H9 (cell line): ENCODE measurements around the gene PIBF1. TPM values are rescaled to one million over a fixed set of nuclear protein-coding genes. Genes with fewer than 3 reads are reported as not detected.
A peak's percentile ranks its signal among the peaks of the same experiment; 100 is the strongest.

ENCODE experiments used
- DNase-seq: peaks from one replicate; pipeline ENCODE4 v3.0.0-alpha.2; 2017
- H2AFZ ChIP-seq: one replicate; pipeline ENCODE4 v1.6.1; 2013; ENCODE audit warnings: mild to moderate bottlenecking, low read length, control low read depth, moderate library complexity
- H2AK5ac ChIP-seq: 2 replicates; pipeline ENCODE4 v1.6.1; 2013; ENCODE audit warnings: low read length, control low read depth, mixed read lengths; ENCODE audit not compliant: insufficient read length
- H2BK120ac ChIP-seq: one replicate; pipeline ENCODE4 v1.6.1; 2013; ENCODE audit warnings: low read depth, mild to moderate bottlenecking, low read length, control low read depth, inconsistent platforms; ENCODE audit not compliant: poor library complexity, severe bottlenecking
- H2BK12ac ChIP-seq: 2 replicates; pipeline ENCODE4 v1.6.1; 2013; ENCODE audit warnings: low read length, control low read depth, mixed read lengths, low read depth; ENCODE audit not compliant: insufficient read length
- H2BK15ac ChIP-seq: 2 replicates; pipeline ENCODE4 v1.6.1; 2013; ENCODE audit warnings: low read depth, low read length, control low read depth
- H2BK20ac ChIP-seq: one replicate; pipeline ENCODE4 v1.6.1; 2013; ENCODE audit warnings: low read depth, mild to moderate bottlenecking, low read length, control low read depth, inconsistent platforms; ENCODE audit not compliant: poor library complexity, severe bottlenecking
- H2BK5ac ChIP-seq: 2 replicates; pipeline ENCODE4 v1.6.1; 2013; ENCODE audit warnings: low read length, control low read depth, mixed read lengths; ENCODE audit not compliant: insufficient read length
- H3K14ac ChIP-seq: 2 replicates; pipeline ENCODE4 v1.6.1; 2013; ENCODE audit warnings: low read length, control low read depth; ENCODE audit not compliant: insufficient read depth
- H3K18ac ChIP-seq: 2 replicates; pipeline ENCODE4 v1.6.1; 2013; ENCODE audit warnings: low read depth, mild to moderate bottlenecking, mixed read lengths, low read length, control low read depth; ENCODE audit not compliant: insufficient read length
- H3K23ac ChIP-seq: 2 replicates; pipeline ENCODE4 v1.6.1; 2013; ENCODE audit warnings: low read length, control low read depth, mixed read lengths, low read depth; ENCODE audit not compliant: insufficient read length
- H3K23me2 ChIP-seq: 2 replicates; pipeline ENCODE4 v1.6.1; 2013; ENCODE audit warnings: low read depth, mild to moderate bottlenecking, mixed read lengths, low read length, control low read depth; ENCODE audit not compliant: insufficient read length, poor library complexity, severe bottlenecking
- H3K27ac ChIP-seq: 2 replicates; pipeline ENCODE4 v1.5.1; 2013; ENCODE audit warnings: low read length, control low read depth, mixed read lengths, low read depth; ENCODE audit not compliant: insufficient read length
- H3K27me3 ChIP-seq: 2 replicates; pipeline ENCODE4 v1.6.1; 2013; ENCODE audit warnings: low read length, control low read depth, inconsistent platforms; ENCODE audit not compliant: insufficient read depth
- H3K4ac ChIP-seq: 2 replicates; pipeline ENCODE4 v1.6.1; 2013; ENCODE audit warnings: low read depth, mild to moderate bottlenecking, control low read depth, inconsistent platforms, low read length, moderate library complexity
- H3K4me1 ChIP-seq: 2 replicates; pipeline ENCODE4 v1.6.1; 2013; ENCODE audit warnings: low read length, control low read depth, inconsistent platforms; ENCODE audit not compliant: insufficient read depth
- H3K4me2 ChIP-seq: 2 replicates; pipeline ENCODE4 v1.6.1; 2013; ENCODE audit warnings: low read length, control low read depth, mixed read lengths; ENCODE audit not compliant: insufficient read length, insufficient read depth
- H3K56ac ChIP-seq: 2 replicates; pipeline ENCODE4 v1.6.1; 2013; ENCODE audit warnings: low read depth, mild to moderate bottlenecking, mixed read lengths, low read length, control low read depth; ENCODE audit not compliant: insufficient read length
- H3K79me1 ChIP-seq: 2 replicates; pipeline ENCODE4 v1.6.1; 2013; ENCODE audit warnings: low read depth, mild to moderate bottlenecking, moderate library complexity, low read length, control low read depth, inconsistent platforms; ENCODE audit not compliant: insufficient read depth, poor library complexity, severe bottlenecking
- H3K79me2 ChIP-seq: 2 replicates; pipeline ENCODE4 v1.6.1; 2013; ENCODE audit warnings: low read length, control low read depth, inconsistent platforms; ENCODE audit not compliant: insufficient read depth
- H3K9ac ChIP-seq: 2 replicates; pipeline ENCODE4 v1.6.1; 2013; ENCODE audit warnings: low read length, control low read depth, mixed read lengths; ENCODE audit not compliant: insufficient read length; ENCODE audit errors: extremely low read depth
- H3K9me3 ChIP-seq: one replicate; pipeline ENCODE4 v1.6.1; 2013; ENCODE audit warnings: low read depth, low read length, inconsistent platforms; ENCODE audit not compliant: control insufficient read depth
- H3T11ph ChIP-seq: one replicate; pipeline ENCODE4 v1.6.1; 2013; ENCODE audit warnings: mild to moderate bottlenecking, low read length, control low read depth, inconsistent platforms
- H4K20me1 ChIP-seq: one replicate; pipeline ENCODE4 v1.6.1; 2013; ENCODE audit not compliant: control insufficient read depth, insufficient read length, insufficient read depth
- H4K5ac ChIP-seq: 2 replicates; pipeline ENCODE4 v1.6.1; 2013; ENCODE audit warnings: low read depth, mild to moderate bottlenecking, mixed read lengths, low read length, control low read depth; ENCODE audit not compliant: insufficient read length
- H4K8ac ChIP-seq: replicated peaks from 2 replicates; pipeline ENCODE4 v1.6.1; 2013; ENCODE audit warnings: low read length, control low read depth, mixed read lengths, low read depth; ENCODE audit not compliant: insufficient read length
- H4K91ac ChIP-seq: 2 replicates; pipeline ENCODE4 v1.6.1; 2013; ENCODE audit warnings: low read depth, mild to moderate bottlenecking, moderate library complexity, mixed read lengths, low read length, control low read depth; ENCODE audit not compliant: insufficient read length
- H3K27ac Mint-ChIP-seq, 3 experiments: 2 replicates in 2 of 3; 3 replicates in 1 of 3; pipeline ENCODE4 v1.8.0; 2020 to 2021; ENCODE audit warnings: mixed read lengths in 3 of 3, mild to moderate bottlenecking in 1 of 3, moderate library complexity in 1 of 3
- H3K27me3 Mint-ChIP-seq: 2 replicates; pipeline ENCODE4 v1.8.0; 2021; ENCODE audit warnings: low read depth, mild to moderate bottlenecking, moderate library complexity, mixed read lengths
- H3K36me3 Mint-ChIP-seq, 3 experiments: 2 replicates in 2 of 3; 3 replicates in 1 of 3; pipeline ENCODE4 v1.8.0; 2020 to 2021; ENCODE audit warnings: low read depth in 3 of 3, mixed read lengths in 3 of 3; ENCODE audit not compliant: insufficient read depth in 1 of 3
- H3K4me1 Mint-ChIP-seq, 2 experiments: 2 replicates each; pipeline ENCODE4 v1.8.0; 2020; ENCODE audit warnings: mixed read lengths in 2 of 2
- H3K4me3 Mint-ChIP-seq, 2 experiments: 2 replicates in 1 of 2; 3 replicates in 1 of 2; pipeline ENCODE4 v1.8.0; 2020 to 2021; ENCODE audit warnings: mild to moderate bottlenecking in 2 of 2, mixed read lengths in 2 of 2, moderate library complexity in 1 of 2
- H3K9me3 Mint-ChIP-seq, 2 experiments: 2 replicates in 1 of 2; 3 replicates in 1 of 2; pipeline ENCODE4 v1.8.0; 2020; ENCODE audit warnings: mild to moderate bottlenecking in 2 of 2, mixed read lengths in 2 of 2, moderate library complexity in 1 of 2
- CTCF ChIP-seq: fragments of 200-600 bp; sonication (generic); conservative IDR thresholded peaks from 3 replicates; pipeline ENCODE4 v1.8.0; 2021; ENCODE audit warnings: antibody characterized with exemption, mild to moderate bottlenecking
- WGBS: extraction: QIAGEN DNeasy Blood & Tissue Kit; methylation state at CpG from one replicate; pipeline ENCODE4 v1.1.7; 2013; ENCODE audit warnings: missing lambda C conversion rate, low lambda C conversion rate, mixed read lengths; ENCODE audit not compliant: insufficient read length; ENCODE audit errors: extremely low coverage; 5-methylcytosine and 5-hydroxymethylcytosine counted together
- total RNA-seq: library from RNA; stranded (reverse); gene quantifications from 2 replicates; pipeline ENCODE4 v1.2.1, GENCODE V29; 2021

PIBF1 gene
- total RNA-seq, 1 experiment from 2014 or later = 12.7 TPM

GRCh38 chr13:73000027-73000674, 218.2 kb downstream of the PIBF1 start:
- H3K14ac ChIP-seq = no peak overlapping the region
- peaks cover 0 to 2% (median 0%) of the 10 kb centered on the region in 3 experiments; a peak in 3 of 7 replicates for H3K36me3 Mint-ChIP-seq
- H3K23ac ChIP-seq = no peak overlapping the region
- H3K9me3 Mint-ChIP-seq = no peaks in the 10 kb centered on the region
- WGBS = no CpG with 5 or more reads among the region's 4 CpGs
- no peak overlapping the region for H2AFZ ChIP-seq
- H3K4me1 Mint-ChIP-seq = peaks cover 0 to 2% of the 10 kb centered on the region in 2 experiments; a peak in 1 of 4 replicates
- H4K5ac ChIP-seq = no peak overlapping the region
- no peak overlapping the region for H3K9ac ChIP-seq
- no peaks in the 10 kb centered on the region for H3K27me3 ChIP-seq
- H3T11ph ChIP-seq = no peak overlapping the region
- peak overlapping the region in 1 of 3 experiments; percentile 11; a peak in 1 of 7 replicates for H3K27ac Mint-ChIP-seq
- no peak overlapping the region for H4K91ac ChIP-seq
- no peaks in the 10 kb centered on the region for H3K23me2 ChIP-seq
- H4K20me1 ChIP-seq = no peaks in the 10 kb centered on the region
- TF ChIP-seq CTCF = no peak
- H3K27ac ChIP-seq = no peak overlapping the region
- DNase-seq = no peak
- H4K8ac ChIP-seq = no peak overlapping the region
- no peak overlapping the region for H2BK120ac ChIP-seq
- H2BK15ac ChIP-seq = no peak overlapping the region
- no peak overlapping the region for H3K4me3 Mint-ChIP-seq
- no peak overlapping the region for H3K18ac ChIP-seq
- no peak overlapping the region for H2BK12ac ChIP-seq
- H2AK5ac ChIP-seq = no peak overlapping the region
- no peaks in the 10 kb centered on the region for H3K79me2 ChIP-seq
- no peak overlapping the region for H3K56ac ChIP-seq
- no peak overlapping the region for H3K4me2 ChIP-seq
- H3K4me1 ChIP-seq = no peaks in the 10 kb centered on the region
- no peak overlapping the region for H2BK20ac ChIP-seq
- no peaks in the 10 kb centered on the region for H3K9me3 ChIP-seq
- no peaks in the 10 kb centered on the region for H3K27me3 Mint-ChIP-seq
- no peak overlapping the region for H3K4ac ChIP-seq
- H2BK5ac ChIP-seq = no peak overlapping the region
- no peaks in the 10 kb centered on the region for H3K79me1 ChIP-seq
